Endometrial microvascular endothelial cells (primary cell): Measurements from ENCODE around the gene NFIX. TPM values are rescaled to one million over a fixed set of nuclear protein-coding genes. Genes with fewer than 3 reads are reported as not detected.

ENCODE experiments used
- in situ Hi-C: cut with HindIII; loops from 2 replicates; pipeline ENCODE4 v1.10.0; 2017; ENCODE audit warnings: low sequenced_read_pairs, low pct_unique_long_range_greater_than_20kb; ENCODE audit errors: inconsistent ontology term
- total RNA-seq: library from RNA; depleted of rRNA; stranded (reverse); fragments of >200 nt; gene quantifications from one replicate; pipeline ENCODE4 v1.2.3, GENCODE V29; 2015; ENCODE audit errors: inconsistent ontology term

The NFIX gene
- total RNA-seq, 1 donor from 2014 or later: 7.9 TPM

- in situ Hi-C loops: no loop called here
Observed at GRCh38 chr19:13043285-13043684, 48.0 kb downstream of the NFIX start.

GRCh38 chr19:13044231-13044836 is 49.1 kb downstream of the NFIX start:
- in situ Hi-C loops: no loop called here

GRCh38 chr19:13045812-13046211 is 50.5 kb downstream of the NFIX start:
- in situ Hi-C loops: no loop called here

GRCh38 chr19:13047374-13047773 is 52.1 kb downstream of the NFIX start:
- in situ Hi-C loops: no loop called here

GRCh38 chr19:13050274-13050673 is 55.0 kb downstream of the NFIX start:
- in situ Hi-C loops: no loop called here

- in situ Hi-C loops: no loop called here
Observed at GRCh38 chr19:13051557-13052165, 56.4 kb downstream of the NFIX start.

- in situ Hi-C loops: no loop called here
Observed at GRCh38 chr19:13052447-13053175, 57.3 kb downstream of the NFIX start.

- in situ Hi-C loops: no loop called here
Observed at GRCh38 chr19:13053238-13053637, 58.0 kb downstream of the NFIX start.

GRCh38 chr19:13053761-13054625 is 58.7 kb downstream of the NFIX start:
- in situ Hi-C loops: no loop called here

GRCh38 chr19:13054626-13055212 is 59.4 kb downstream of the NFIX start:
- in situ Hi-C loops: no loop called here

GRCh38 chr19:13055213-13056051 is 60.2 kb downstream of the NFIX start:
- in situ Hi-C loops: no loop called here

GRCh38 chr19:13056052-13056660 is 60.9 kb downstream of the NFIX start:
- in situ Hi-C loops: no loop called here

GRCh38 chr19:13057147-13057572 is 61.9 kb downstream of the NFIX start:
- in situ Hi-C loops: no loop called here

- in situ Hi-C loops: no loop called here
Observed at GRCh38 chr19:13057744-13058143, 62.5 kb downstream of the NFIX start.

- in situ Hi-C loops: no loop called here
Observed at GRCh38 chr19:13058951-13059660, 63.8 kb downstream of the NFIX start.

GRCh38 chr19:13060233-13060963 is 65.1 kb downstream of the NFIX start:
- in situ Hi-C loops: no loop called here
